ENCODE measurements around the gene ZNF101. TPM values are rescaled to one million over a fixed set of nuclear protein-coding genes. Genes with fewer than 3 reads are reported as not detected.
A peak's percentile ranks its signal among the peaks of the same experiment; 100 is the strongest.

Gene ZNF101
- total and polyA plus RNA-seq, 9 of the 15 experiments (the other 6 are each of a cell fraction or from before 2014, with no cell fraction given) = 9.6 to 20.3 (median 12.4) TPM

DNA sequence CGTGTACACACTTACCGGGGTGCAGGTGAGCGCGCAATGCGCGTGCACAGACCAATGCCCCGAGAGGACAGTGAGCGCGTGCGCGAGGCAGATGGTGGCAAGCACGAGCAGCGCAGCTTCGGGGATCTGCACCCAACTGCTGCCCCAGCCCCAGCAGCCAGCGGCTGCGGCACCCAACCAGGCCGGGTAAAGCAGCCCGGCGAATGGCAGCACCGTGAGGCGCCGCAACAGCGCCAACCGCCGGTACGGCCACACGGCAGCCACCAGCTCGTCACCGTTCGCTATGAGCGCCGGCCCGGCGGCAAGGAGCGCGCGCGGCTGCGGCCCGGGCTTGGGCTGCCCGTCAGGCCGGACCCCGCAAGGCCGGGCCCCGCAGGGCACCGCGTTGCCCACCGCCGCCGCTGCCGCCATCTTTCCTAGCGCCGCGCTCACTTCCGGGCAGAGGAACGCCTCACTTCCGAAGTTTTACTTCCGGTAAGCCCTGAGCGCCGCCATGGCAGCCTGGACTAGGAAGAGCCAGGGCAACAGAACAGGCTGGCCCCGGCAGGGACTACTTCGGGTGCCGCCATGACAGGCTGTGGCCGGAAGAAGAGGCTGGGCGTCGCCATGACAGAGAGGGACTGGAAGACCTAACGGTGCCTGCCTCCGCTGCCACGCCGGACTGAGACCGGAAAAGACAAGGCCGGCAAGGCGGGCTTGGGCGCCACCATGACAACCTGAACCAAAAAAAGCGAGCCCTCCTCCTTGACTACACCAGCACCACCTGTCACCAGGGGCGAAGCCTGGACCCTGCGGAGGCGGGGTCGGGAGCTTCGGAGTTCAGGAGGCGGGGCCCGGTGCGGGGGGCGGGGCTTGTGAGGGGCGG is 5.2 kb upstream of the ZNF101 start, which contains the start of gene ATP13A1 (continued):
- TF ChIP-seq, protein P1, sequence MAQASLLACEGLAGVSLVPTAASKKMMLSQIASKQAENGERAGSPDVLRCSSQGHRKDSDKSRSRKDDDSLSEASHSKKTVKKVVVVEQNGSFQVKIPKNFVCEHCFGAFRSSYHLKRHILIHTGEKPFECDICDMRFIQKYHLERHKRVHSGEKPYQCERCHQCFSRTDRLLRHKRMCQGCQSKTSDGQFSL (CRISPR knock-in tag; IDR thresholded peaks at IDR 0.05) = 0 out of 2 replicates have a peak, but pooled peaks have one; percentile 29
- TF ChIP-seq, protein P1 (tag; IDR thresholded peaks at IDR 0.05) = no peak
- TF ChIP-seq ZNF175 (CRISPR knock-in tag; IDR thresholded peaks at IDR 0.05; ENCODE audit: low read depth) = peak; percentile 71; the same call in 1 of the 2 replicates
- TF ChIP-seq MAZ (CRISPR knock-in tag; conservative IDR thresholded peaks at IDR 0.05 in 1 of 2, IDR thresholded peaks at IDR 0.05 in 1 of 2) = peak in 1 of 2 experiments; percentile 60; a peak in 3 of 4 replicates
- TF ChIP-seq, protein P2, sequence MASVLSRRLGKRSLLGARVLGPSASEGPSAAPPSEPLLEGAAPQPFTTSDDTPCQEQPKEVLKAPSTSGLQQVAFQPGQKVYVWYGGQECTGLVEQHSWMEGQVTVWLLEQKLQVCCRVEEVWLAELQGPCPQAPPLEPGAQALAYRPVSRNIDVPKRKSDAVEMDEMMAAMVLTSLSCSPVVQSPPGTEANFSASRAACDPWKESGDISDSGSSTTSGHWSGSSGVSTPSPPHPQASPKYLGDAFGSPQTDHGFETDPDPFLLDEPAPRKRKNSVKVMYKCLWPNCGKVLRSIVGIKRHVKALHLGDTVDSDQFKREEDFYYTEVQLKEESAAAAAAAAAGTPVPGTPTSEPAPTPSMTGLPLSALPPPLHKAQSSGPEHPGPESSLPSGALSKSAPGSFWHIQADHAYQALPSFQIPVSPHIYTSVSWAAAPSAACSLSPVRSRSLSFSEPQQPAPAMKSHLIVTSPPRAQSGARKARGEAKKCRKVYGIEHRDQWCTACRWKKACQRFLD (CRISPR knock-in tag; IDR thresholded peaks at IDR 0.05) = peak; percentile 86
- peak; percentile 81; the same call in 1 of the 2 replicates for TF ChIP-seq HNRNPL (IDR thresholded peaks at IDR 0.05; ENCODE audit: low read depth, low read length)
- no peak; the same call in 1 of the 2 replicates for TF ChIP-seq CBX5 (IDR thresholded peaks at IDR 0.05; ENCODE audit: borderline replicate concordance, low read depth)
- 0 out of 2 replicates have a peak, but pooled peaks have one; percentile 27 for TF ChIP-seq TARDBP (IDR thresholded peaks at IDR 0.05)
- peak; percentile 74 for TF ChIP-seq SUPT5H (IDR thresholded peaks at IDR 0.05)
- TF ChIP-seq CEBPB (tag; IDR thresholded peaks at IDR 0.05) = no peak
- TF ChIP-seq FOXM1 (IDR thresholded peaks at IDR 0.05; ENCODE audit: low read depth) = no peak
- TF ChIP-seq FOXM1 (CRISPR knock-in tag; IDR thresholded peaks at IDR 0.05; ENCODE audit: low read depth) = 0 out of 2 replicates have a peak, but pooled peaks have one; percentile 61
- TF ChIP-seq TEAD1 (CRISPR knock-in tag; IDR thresholded peaks at IDR 0.05) = peak; percentile 40 to 79; a peak in 2 of 4 replicates
- peak in 1 of 2 experiments; percentile 44; a peak in 1 of 4 replicates for TF ChIP-seq SIN3A (IDR thresholded peaks at IDR 0.05; ENCODE audit: borderline replicate concordance in 2 of 2, control insufficient read depth in 1 of 2, low read depth in 2 of 2, low read length in 2 of 2)
- no peak for TF ChIP-seq ZNF507 (tag; conservative IDR thresholded peaks at IDR 0.05)
- no peak for TF ChIP-seq ZFP30 (CRISPR knock-in tag; IDR thresholded peaks at IDR 0.05; ENCODE audit: borderline replicate concordance)
- TF ChIP-seq ZNF23 (CRISPR knock-in tag; IDR thresholded peaks at IDR 0.05) = peak; percentile 42; the same call in 1 of the 2 replicates
- TF ChIP-seq, protein P3, sequence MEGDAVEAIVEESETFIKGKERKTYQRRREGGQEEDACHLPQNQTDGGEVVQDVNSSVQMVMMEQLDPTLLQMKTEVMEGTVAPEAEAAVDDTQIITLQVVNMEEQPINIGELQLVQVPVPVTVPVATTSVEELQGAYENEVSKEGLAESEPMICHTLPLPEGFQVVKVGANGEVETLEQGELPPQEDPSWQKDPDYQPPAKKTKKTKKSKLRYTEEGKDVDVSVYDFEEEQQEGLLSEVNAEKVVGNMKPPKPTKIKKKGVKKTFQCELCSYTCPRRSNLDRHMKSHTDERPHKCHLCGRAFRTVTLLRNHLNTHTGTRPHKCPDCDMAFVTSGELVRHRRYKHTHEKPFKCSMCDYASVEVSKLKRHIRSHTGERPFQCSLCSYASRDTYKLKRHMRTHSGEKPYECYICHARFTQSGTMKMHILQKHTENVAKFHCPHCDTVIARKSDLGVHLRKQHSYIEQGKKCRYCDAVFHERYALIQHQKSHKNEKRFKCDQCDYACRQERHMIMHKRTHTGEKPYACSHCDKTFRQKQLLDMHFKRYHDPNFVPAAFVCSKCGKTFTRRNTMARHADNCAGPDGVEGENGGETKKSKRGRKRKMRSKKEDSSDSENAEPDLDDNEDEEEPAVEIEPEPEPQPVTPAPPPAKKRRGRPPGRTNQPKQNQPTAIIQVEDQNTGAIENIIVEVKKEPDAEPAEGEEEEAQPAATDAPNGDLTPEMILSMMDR (IDR thresholded peaks at IDR 0.05 in 2 of 3, conservative IDR thresholded peaks at IDR 0.05 in 1 of 3; ENCODE audit: insufficient read depth in 2 of 3, low read depth in 1 of 3, low read length in 3 of 3) = peak in 1 of 3 experiments; percentile 37; a peak in 1 of 6 replicates
- TF ChIP-seq, protein P4, sequence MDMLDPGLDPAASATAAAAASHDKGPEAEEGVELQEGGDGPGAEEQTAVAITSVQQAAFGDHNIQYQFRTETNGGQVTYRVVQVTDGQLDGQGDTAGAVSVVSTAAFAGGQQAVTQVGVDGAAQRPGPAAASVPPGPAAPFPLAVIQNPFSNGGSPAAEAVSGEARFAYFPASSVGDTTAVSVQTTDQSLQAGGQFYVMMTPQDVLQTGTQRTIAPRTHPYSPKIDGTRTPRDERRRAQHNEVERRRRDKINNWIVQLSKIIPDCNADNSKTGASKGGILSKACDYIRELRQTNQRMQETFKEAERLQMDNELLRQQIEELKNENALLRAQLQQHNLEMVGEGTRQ (CRISPR knock-in tag; IDR thresholded peaks at IDR 0.05) = no peak
- peak; percentile 88; the same call in 1 of the 2 replicates for TF ChIP-seq PHF8 (IDR thresholded peaks at IDR 0.05; ENCODE audit: borderline replicate concordance, low read length)
